ENCODE results near the gene TMC4.
A peak's percentile ranks its signal among the peaks of the same experiment; 100 is the strongest.
"Not testable (repeated sequence)": the region's sequence is repeated elsewhere in the genome, so short reads cannot be mapped to it uniquely, and the experiment has no call there.

Gene TMC4

GRCh38 chr19:54204767-54205468 lies 32.0 kb upstream of the TMC4 start:
- DNase-seq (ENCODE audit: low read depth in 2 of 2): no peak

GRCh38 chr19:54203151-54203611 lies 30.2 kb upstream of the TMC4 start:
- no peak for DNase-seq (ENCODE audit: low read depth in 2 of 2)

- no peak for DNase-seq (ENCODE audit: low read depth in 2 of 2)
These were observed 29.0 kb upstream of the TMC4 start for GRCh38 chr19:54201980-54202379.

GRCh38 chr19:54201172-54201701 lies 28.3 kb upstream of the TMC4 start:
- DNase-seq (ENCODE audit: low read depth in 2 of 2): no peak

GRCh38 chr19:54199401-54199800 lies 26.4 kb upstream of the TMC4 start:
- no peak for DNase-seq (ENCODE audit: low read depth in 2 of 2)

- no peak for DNase-seq (ENCODE audit: low read depth in 2 of 2)
These were observed 24.2 kb upstream of the TMC4 start for GRCh38 chr19:54197121-54197520.

- DNase-seq (ENCODE audit: low read depth in 2 of 2): no peak
These were observed 23.6 kb upstream of the TMC4 start for GRCh38 chr19:54196536-54196935.

GRCh38 chr19:54194463-54194862 lies 21.5 kb upstream of the TMC4 start:
- DNase-seq (ENCODE audit: low read depth in 2 of 2): not testable (repeated sequence)

GRCh38 chr19:54193011-54193410 lies 20.1 kb upstream of the TMC4 start:
- DNase-seq (ENCODE audit: low read depth in 2 of 2): no peak

- DNase-seq (ENCODE audit: low read depth in 2 of 2): no peak
These were observed 19.0 kb upstream of the TMC4 start for GRCh38 chr19:54191811-54192453.

- DNase-seq (ENCODE audit: low read depth in 2 of 2): peak; percentile 77 to 85
These were observed 18.3 kb upstream of the TMC4 start, which contains the start of gene TSEN34 for GRCh38 chr19:54191011-54191810. Gene TSEN34 (plus strand): TSS chr19:54191308. CDS start chr19:54191365, 57 bp downstream.

- DNase-seq (ENCODE audit: low read depth in 2 of 2): peak; percentile 99 to 100
These were observed 17.6 kb upstream of the TMC4 start for GRCh38 chr19:54190503-54191010.

GRCh38 chr19:54189735-54190502 lies 17.0 kb upstream of the TMC4 start:
- DNase-seq (ENCODE audit: low read depth in 2 of 2): peak; percentile 100

GRCh38 chr19:54189145-54189734 lies 16.3 kb upstream of the TMC4 start, which contains the start of gene MBOAT7:
Gene MBOAT7 (minus strand): TSS chr19:54189580. CDS start chr19:54188508, 1,072 bp downstream.
- DNase-seq (ENCODE audit: low read depth in 2 of 2): no peak

- DNase-seq (ENCODE audit: low read depth in 2 of 2): peak in 1 of 2 donors; percentile 59
These were observed 15.4 kb upstream of the TMC4 start for GRCh38 chr19:54188215-54188871.

GRCh38 chr19:54186934-54187381 lies 14.0 kb upstream of the TMC4 start:
- no peak for DNase-seq (ENCODE audit: low read depth in 2 of 2)

- no peak for DNase-seq (ENCODE audit: low read depth in 2 of 2)
These were observed 13.4 kb upstream of the TMC4 start for GRCh38 chr19:54186351-54186750.

- DNase-seq (ENCODE audit: low read depth in 2 of 2): no peak
These were observed 10.5 kb upstream of the TMC4 start for GRCh38 chr19:54183431-54183830.

GRCh38 chr19:54181894-54182293 lies 8.9 kb upstream of the TMC4 start:
- DNase-seq (ENCODE audit: low read depth in 2 of 2): not testable (repeated sequence)

GRCh38 chr19:54180691-54181091 lies 7.7 kb upstream of the TMC4 start:
- DNase-seq (ENCODE audit: low read depth in 2 of 2): no peak

Data from stimulated activated CD8-positive, alpha-beta memory T cell treated with anti-CD3 and anti-CD28 coated beads, Interleukin-15, amount 100 ng/mL, for 48 hours (primary cell).